Measurements from ENCODE around the gene KAZN. TPM values are rescaled to one million over a fixed set of nuclear protein-coding genes. Genes with fewer than 3 reads are reported as not detected.
A peak's percentile ranks its signal among the peaks of the same experiment; 100 is the strongest.

The KAZN gene
- total and polyA plus RNA-seq, 2 of the 8 experiments (the other 6 are each of a cell fraction or from before 2014, with no cell fraction given): 3.7 to 11.8 TPM

GRCh38 chr1:15153842-15154479 lies 555.5 kb downstream of the KAZN start (continued):
- peak; percentile 96 for TF ChIP-seq KDM4A (IDR thresholded peaks at IDR 0.05; ENCODE audit: low read depth, low read length, severe bottlenecking)
- TF ChIP-seq, protein P1, sequence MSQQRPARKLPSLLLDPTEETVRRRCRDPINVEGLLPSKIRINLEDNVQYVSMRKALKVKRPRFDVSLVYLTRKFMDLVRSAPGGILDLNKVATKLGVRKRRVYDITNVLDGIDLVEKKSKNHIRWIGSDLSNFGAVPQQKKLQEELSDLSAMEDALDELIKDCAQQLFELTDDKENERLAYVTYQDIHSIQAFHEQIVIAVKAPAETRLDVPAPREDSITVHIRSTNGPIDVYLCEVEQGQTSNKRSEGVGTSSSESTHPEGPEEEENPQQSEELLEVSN (IDR thresholded peaks at IDR 0.05): peak; percentile 84
- no peak for TF ChIP-seq GTF2F1 (IDR thresholded peaks at IDR 0.05; ENCODE audit: borderline replicate concordance, low read depth, low read length)
- peak; percentile 29 to 74; a peak in 1 of 4 replicates for TF ChIP-seq SIN3A (conservative IDR thresholded peaks at IDR 0.05 in 1 of 2, IDR thresholded peaks at IDR 0.05 in 1 of 2; ENCODE audit: low read depth in 1 of 2, low read length in 2 of 2)
- no peak for TF ChIP-seq EGR1 (IDR thresholded peaks at IDR 0.05; ENCODE audit: borderline replicate concordance, low read depth, low read length)
- TF ChIP-seq SP4 (IDR thresholded peaks at IDR 0.05; ENCODE audit: low read length): no peak
